SK-N-SH (cell line): ENCODE measurements around the gene PLEKHG7. TPM values are rescaled to one million over a fixed set of nuclear protein-coding genes. Genes with fewer than 3 reads are reported as not detected.

Experiments used
- CTCF ChIA-PET: fragments of 300-600, 350-600 bp; formaldehyde crosslinking; extraction: SDS; loops from one replicate; lab custom pipeline; 2021; lab: Yijun Ruan, JAX
- POLR2A ChIA-PET: fragments of 350-600 bp; sonication (Branson Sonifier 250); formaldehyde crosslinking; extraction: SDS; loops from one replicate; lab custom pipeline; 2020; ENCODE audit warnings: antibody characterized with exemption, inconsistent platforms; lab: Yijun Ruan, JAX
- DNase-seq: peaks from one replicate; pipeline ENCODE4 v3.0.0; 2012
- H2AFZ ChIP-seq: fragments of 200-600 bp; sonication (generic); 2 replicates; pipeline ENCODE4 v1.8.1; 2016; ENCODE audit warnings: antibody characterized with exemption, mild to moderate bottlenecking, low read depth
- H3F3A ChIP-seq: fragments of 200-600 bp; sonication (generic); replicated peaks from 2 replicates; pipeline ENCODE3; 2016; ENCODE audit warnings: antibody characterized with exemption, mild to moderate bottlenecking; ENCODE audit not compliant: insufficient read depth
- H3K27ac ChIP-seq, 2 experiments: fragments of 200-500 bp in 1 of 2; fragments of 200-600 bp in 1 of 2; sonication (Bioruptor generic) in 1 of 2; sonication (generic), shearing (Covaris generic) in 1 of 2; 2 replicates each; pipeline versions ENCODE4 v1.5.1 to v1.6.1; 2014 to 2016; ENCODE audit warnings: low read depth in 2 of 2, inconsistent platforms in 1 of 2, low read length in 1 of 2, mild to moderate bottlenecking in 1 of 2, mixed read lengths in 1 of 2
- H3K27me3 ChIP-seq: fragments of 200-600 bp; sonication (generic), shearing (Covaris generic); 2 replicates; pipeline ENCODE4 v1.6.1; 2016; ENCODE audit warnings: mixed run types; ENCODE audit not compliant: insufficient read depth
- H3K36me3 ChIP-seq, 2 experiments: fragments of 200-500 bp in 1 of 2; fragments of 200-600 bp in 1 of 2; sonication (Bioruptor generic) in 1 of 2; sonication (generic) in 1 of 2; replicated peaks in 1 of 2; 2 replicates each; pipeline versions ENCODE3 to v1.5.1; 2014 to 2016; ENCODE audit warnings: low read length in 1 of 2, mild to moderate bottlenecking in 1 of 2; ENCODE audit not compliant: insufficient read depth in 2 of 2, control insufficient read depth in 1 of 2
- H3K4me1 ChIP-seq, 2 experiments: fragments of 200-500 bp in 1 of 2; fragments of 200-600 bp in 1 of 2; sonication (Bioruptor generic) in 1 of 2; sonication (generic), shearing (Covaris generic) in 1 of 2; 2 replicates each; pipeline versions ENCODE4 v1.5.1 to v1.6.1; 2014 to 2016; ENCODE audit warnings: low read depth in 1 of 2, low read length in 1 of 2, mixed run types in 1 of 2; ENCODE audit not compliant: insufficient read depth in 2 of 2, control insufficient read depth in 1 of 2
- H3K4me2 ChIP-seq: fragments of 200-600 bp; sonication (generic), shearing (Covaris generic); 2 replicates; pipeline ENCODE4 v1.6.1; 2017; ENCODE audit warnings: mixed run types
- H3K4me3 ChIP-seq, 2 experiments: fragments of 200-500 bp in 1 of 2; fragments of 200-600 bp in 1 of 2; sonication (Bioruptor generic) in 1 of 2; sonication (generic), shearing (Covaris generic) in 1 of 2; 2 replicates each; pipeline versions ENCODE4 v1.5.1 to v1.8.1; 2014 to 2016; ENCODE audit warnings: low read depth in 2 of 2, inconsistent platforms in 1 of 2, low read length in 1 of 2, mild to moderate bottlenecking in 1 of 2, mixed read lengths in 1 of 2, moderate library complexity in 1 of 2
- H3K79me2 ChIP-seq: fragments of 200-600 bp; sonication (generic); 2 replicates; pipeline ENCODE4 v1.8.1; 2017; ENCODE audit warnings: mild to moderate bottlenecking; ENCODE audit not compliant: insufficient read depth
- H3K9ac ChIP-seq: fragments of 200-600 bp; sonication (generic); 2 replicates; pipeline ENCODE4 v1.6.1; 2017; ENCODE audit warnings: mixed run types
- H3K9me2 ChIP-seq: fragments of 200-600 bp; sonication (generic); 2 replicates; pipeline ENCODE4 v1.6.1; 2017; ENCODE audit warnings: mixed run types
- H3K9me3 ChIP-seq: fragments of 200-600 bp; sonication (generic); 2 replicates; pipeline ENCODE4 v1.6.1; 2017; ENCODE audit warnings: mixed run types, mild to moderate bottlenecking, moderate library complexity
- H4K20me1 ChIP-seq: fragments of 200-600 bp; sonication (generic); 2 replicates; pipeline ENCODE4 v1.6.1; 2017; ENCODE audit warnings: mild to moderate bottlenecking, mixed run types; ENCODE audit not compliant: insufficient read depth
- ELF1 ChIP-seq: IDR thresholded peaks from 2 replicates; pipeline ENCODE4 v1.4.0; 2012
- FOXJ3 ChIP-seq: sonication (generic); formaldehyde crosslinking; IDR thresholded peaks from 2 replicates; pipeline ENCODE4 v1.5.1; 2020; ENCODE audit warnings: mild to moderate bottlenecking, missing genetic modification reagents
- MEF2A ChIP-seq: IDR thresholded peaks from 2 replicates; pipeline ENCODE4 v1.4.0; 2012; ENCODE audit warnings: low read depth, borderline replicate concordance
- POLR2AphosphoS5 ChIP-seq: IDR thresholded peaks from 2 replicates; pipeline ENCODE4 v1.6.1; 2012; ENCODE audit warnings: low read depth, low read length
- RCOR1 ChIP-seq: fragments of 150-350 bp; IDR thresholded peaks from 2 replicates; pipeline ENCODE4 v1.6.1; 2017; ENCODE audit warnings: antibody characterized with exemption, low read length
- RFX5 ChIP-seq: IDR thresholded peaks from 2 replicates; pipeline ENCODE4 v1.6.1; 2012; ENCODE audit warnings: mild to moderate bottlenecking, improper control_type of control experiment, low read length
- TAF1 ChIP-seq: IDR thresholded peaks from 2 replicates; pipeline ENCODE4 v1.6.1; 2012; ENCODE audit warnings: low read depth, mild to moderate bottlenecking, low read length, moderate library complexity, borderline replicate concordance
- YY1 ChIP-seq: IDR thresholded peaks from 2 replicates; pipeline ENCODE4 v1.4.0; 2012; ENCODE audit warnings: low read depth, mild to moderate bottlenecking
- WGBS: methylation state at CpG from one replicate; pipeline ENCODE4 v1.1.6; 2017; ENCODE audit warnings: low lambda C conversion rate; 5-methylcytosine and 5-hydroxymethylcytosine counted together
- polyA plus RNA-seq, 3 experiments: library from polyadenylated mRNA; depleted of rRNA; stranded (reverse); fragments of >200 nt; gene quantifications; 2 replicates each; pipeline ENCODE4 v1.2.3, GENCODE V29; 2012
- TF ChIP-seq, protein P1 (sequence below): IDR thresholded peaks from 2 replicates; pipeline ENCODE4 v1.4.0; 2012; ENCODE audit warnings: low read depth, borderline replicate concordance
- TF ChIP-seq, protein P2 (sequence below): fragments of 150-350 bp; IDR thresholded peaks from 2 replicates; pipeline ENCODE4 v1.6.1; 2017; ENCODE audit warnings: antibody characterized with exemption, low read length, low read depth, borderline replicate concordance
- TF ChIP-seq, protein P3 (sequence below): IDR thresholded peaks from 2 replicates; pipeline ENCODE4 v1.4.0; 2012; ENCODE audit warnings: low read depth, borderline replicate concordance

PLEKHG7 gene
- polyA plus RNA-seq, 1 of the 3 experiments (the other 2 are of a cell fraction): not detected

DNA sequence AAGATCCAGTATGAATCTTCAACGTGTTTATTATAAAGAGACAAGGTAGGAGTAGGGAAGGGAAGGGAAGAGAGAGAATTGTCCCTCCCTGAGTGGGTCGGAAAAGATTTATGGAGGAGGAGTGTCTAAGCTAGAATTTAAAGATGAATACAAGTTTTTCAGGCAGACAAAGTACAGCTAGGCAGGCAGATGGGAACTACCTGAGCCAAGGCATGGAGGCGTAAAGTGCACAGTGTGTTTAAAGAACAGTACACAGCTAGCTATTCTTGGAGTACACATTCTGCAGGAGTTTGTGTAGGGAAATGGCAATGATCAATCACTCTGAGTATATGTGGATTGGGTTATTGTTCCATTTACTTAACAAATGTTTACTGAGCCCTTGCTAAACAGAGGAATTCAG, 20.1 kb downstream of the PLEKHG7 start:
- Histone ChIP-seq H3K27ac (no peak overlapping the region), H4K20me1 (no peaks in the 10 kb centered on the region), H2AFZ (no peak overlapping the region), H3K4me2 (no peak overlapping the region), H3K4me1 (no peaks in the 10 kb centered on the region; a peak in 1 of 4 replicates), H3K36me3 (no peaks in the 10 kb centered on the region), H3K9ac (no peak overlapping the region), H3K9me2 (no peaks in the 10 kb centered on the region), H3K27me3 (no peaks in the 10 kb centered on the region), H3K4me3 (no peak overlapping the region), H3F3A (peaks cover 3% of the 10 kb centered on the region), H3K9me3 (no peaks in the 10 kb centered on the region), H3K79me2 (no peaks in the 10 kb centered on the region)
- no peak for DNase-seq
- TF ChIP-seq FOXJ3 (CRISPR knock-in tag) (no peak), ELF1 (no peak), YY1 (no peak), TAF1 (no peak)
- TF ChIP-seq, protein P1, sequence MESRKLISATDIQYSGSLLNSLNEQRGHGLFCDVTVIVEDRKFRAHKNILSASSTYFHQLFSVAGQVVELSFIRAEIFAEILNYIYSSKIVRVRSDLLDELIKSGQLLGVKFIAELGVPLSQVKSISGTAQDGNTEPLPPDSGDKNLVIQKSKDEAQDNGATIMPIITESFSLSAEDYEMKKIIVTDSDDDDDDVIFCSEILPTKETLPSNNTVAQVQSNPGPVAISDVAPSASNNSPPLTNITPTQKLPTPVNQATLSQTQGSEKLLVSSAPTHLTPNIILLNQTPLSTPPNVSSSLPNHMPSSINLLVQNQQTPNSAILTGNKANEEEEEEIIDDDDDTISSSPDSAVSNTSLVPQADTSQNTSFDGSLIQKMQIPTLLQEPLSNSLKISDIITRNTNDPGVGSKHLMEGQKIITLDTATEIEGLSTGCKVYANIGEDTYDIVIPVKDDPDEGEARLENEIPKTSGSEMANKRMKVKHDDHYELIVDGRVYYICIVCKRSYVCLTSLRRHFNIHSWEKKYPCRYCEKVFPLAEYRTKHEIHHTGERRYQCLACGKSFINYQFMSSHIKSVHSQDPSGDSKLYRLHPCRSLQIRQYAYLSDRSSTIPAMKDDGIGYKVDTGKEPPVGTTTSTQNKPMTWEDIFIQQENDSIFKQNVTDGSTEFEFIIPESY: no peak
- TF ChIP-seq, protein P2, sequence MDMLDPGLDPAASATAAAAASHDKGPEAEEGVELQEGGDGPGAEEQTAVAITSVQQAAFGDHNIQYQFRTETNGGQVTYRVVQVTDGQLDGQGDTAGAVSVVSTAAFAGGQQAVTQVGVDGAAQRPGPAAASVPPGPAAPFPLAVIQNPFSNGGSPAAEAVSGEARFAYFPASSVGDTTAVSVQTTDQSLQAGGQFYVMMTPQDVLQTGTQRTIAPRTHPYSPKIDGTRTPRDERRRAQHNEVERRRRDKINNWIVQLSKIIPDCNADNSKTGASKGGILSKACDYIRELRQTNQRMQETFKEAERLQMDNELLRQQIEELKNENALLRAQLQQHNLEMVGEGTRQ: no peak
- CTCF ChIA-PET: no interaction called here
- POLR2A ChIA-PET: no interaction called here
- WGBS: 64% methylated on average over 3 of the region's 3 CpGs

DNA sequence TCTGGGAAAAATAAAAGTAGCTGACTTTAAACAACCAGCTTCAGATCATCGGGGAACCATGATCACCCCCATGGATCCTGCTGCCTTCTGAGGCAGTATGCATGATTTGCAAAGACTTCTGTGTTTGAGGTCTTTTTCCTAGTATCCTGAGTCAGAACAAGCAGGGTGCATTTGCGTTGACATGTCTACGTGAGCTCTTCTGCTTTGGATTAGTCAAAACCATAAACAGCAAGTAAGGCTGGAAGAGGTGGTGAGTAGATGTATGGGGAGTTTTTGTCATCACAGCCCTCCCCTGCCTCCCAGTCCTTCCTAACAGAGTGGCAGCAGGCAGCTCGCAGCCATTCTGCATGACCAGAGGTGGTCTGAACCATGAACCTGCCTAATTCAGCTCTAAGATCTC, 24.1 kb downstream of the PLEKHG7 start:
- Histone ChIP-seq H3K9ac (no peak overlapping the region), H3K4me3 (no peak overlapping the region), H3K27me3 (no peaks in the 10 kb centered on the region), H3K79me2 (no peaks in the 10 kb centered on the region), H3K27ac (no peak overlapping the region), H2AFZ (no peak overlapping the region), H3K4me1 (no peaks in the 10 kb centered on the region), H3K4me2 (no peak overlapping the region), H3F3A (no peaks in the 10 kb centered on the region), H3K9me2 (no peaks in the 10 kb centered on the region), H4K20me1 (no peaks in the 10 kb centered on the region), H3K36me3 (no peaks in the 10 kb centered on the region), H3K9me3 (no peaks in the 10 kb centered on the region)
- TF ChIP-seq RCOR1 (no peak), RFX5 (no peak), POLR2AphosphoS5 (no peak), MEF2A (no peak), FOXJ3 (CRISPR knock-in tag) (no peak)
- TF ChIP-seq, protein P3, sequence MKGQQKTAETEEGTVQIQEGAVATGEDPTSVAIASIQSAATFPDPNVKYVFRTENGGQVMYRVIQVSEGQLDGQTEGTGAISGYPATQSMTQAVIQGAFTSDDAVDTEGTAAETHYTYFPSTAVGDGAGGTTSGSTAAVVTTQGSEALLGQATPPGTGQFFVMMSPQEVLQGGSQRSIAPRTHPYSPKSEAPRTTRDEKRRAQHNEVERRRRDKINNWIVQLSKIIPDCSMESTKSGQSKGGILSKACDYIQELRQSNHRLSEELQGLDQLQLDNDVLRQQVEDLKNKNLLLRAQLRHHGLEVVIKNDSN: no peak
- ChIA-PET POLR2A (interaction anchor here (0.6 kb wide), 1 partner anchor 232 kb away, joined by 3 read pairs; no protein-coding TSS in a partner anchor), CTCF (interaction anchor here (0.7 to 1.1 kb wide), 3 partner anchors 12 to 164 kb away, joined by 3 to 4 read pairs (median 3); no protein-coding TSS in a partner anchor)
- 67% methylated on average over 4 of the region's 4 CpGs for WGBS
- DNase-seq: no peak
